NOMO-1 (cell line): Measurements from ENCODE around the gene INSM2.

ENCODE experiments used
- DNase-seq, 2 experiments: peaks; one replicate each; lab custom pipeline; 2025; ENCODE audit not compliant: unreplicated experiment in 2 of 2; lab: John Stamatoyannopoulos, UW

INSM2 gene

GRCh38 chr14:35543006-35543405 is 9.0 kb downstream of the INSM2 start:
- no peak for DNase-seq

GRCh38 chr14:35549551-35549950 is 15.6 kb downstream of the INSM2 start:
- no peak for DNase-seq

GRCh38 chr14:35551081-35551480 is 17.1 kb downstream of the INSM2 start:
- no peak for DNase-seq

GRCh38 chr14:35553808-35554207 is 19.8 kb downstream of the INSM2 start:
- no peak for DNase-seq

GRCh38 chr14:35556548-35556947 is 22.6 kb downstream of the INSM2 start:
- DNase-seq, result no peak

- DNase-seq, result no peak
Measured at GRCh38 chr14:35557221-35557747, 23.3 kb downstream of the INSM2 start.

- DNase-seq, result no peak
Measured at GRCh38 chr14:35558680-35559079, 24.7 kb downstream of the INSM2 start.

- DNase-seq, result no peak
Measured at GRCh38 chr14:35565871-35566464, 32.0 kb downstream of the INSM2 start.

GRCh38 chr14:35571598-35571997 is 37.6 kb downstream of the INSM2 start:
- DNase-seq, result no peak

- no peak for DNase-seq
Measured at GRCh38 chr14:35573911-35574310, 39.9 kb downstream of the INSM2 start.

- no peak for DNase-seq
Measured at GRCh38 chr14:35576260-35576659, 42.3 kb downstream of the INSM2 start.

GRCh38 chr14:35576856-35577255 is 42.9 kb downstream of the INSM2 start:
- DNase-seq, result no peak

- no peak for DNase-seq
Measured at GRCh38 chr14:35578135-35578534, 44.2 kb downstream of the INSM2 start.

GRCh38 chr14:35578639-35579038 is 44.7 kb downstream of the INSM2 start:
- no peak for DNase-seq
